WERI-Rb-1 (cell line): ENCODE data around the gene RFXANK.
A peak's percentile ranks its signal among the peaks of the same experiment; 100 is the strongest.

Source experiments
- DNase-seq: peaks from one replicate; pipeline ENCODE4 v3.0.0-alpha.2; 2020
- H3K27ac ChIP-seq: fragments of 250-450 bp; sonication (Bioruptor Pico); 2 replicates; pipeline ENCODE4 v1.5.1; 2020; ENCODE audit warnings: mild to moderate bottlenecking, moderate library complexity
- H3K27me3 ChIP-seq: fragments of 250-450 bp; sonication (Bioruptor Pico); 2 replicates; pipeline ENCODE4 v1.5.1; 2021; ENCODE audit warnings: mild to moderate bottlenecking, low read depth, moderate library complexity; ENCODE audit not compliant: insufficient read depth, severe bottlenecking
- H3K36me3 ChIP-seq: fragments of 250-450 bp; sonication (Bioruptor Pico); 2 replicates; pipeline ENCODE4 v1.5.1; 2020; ENCODE audit warnings: mild to moderate bottlenecking, moderate library complexity
- H3K4me3 ChIP-seq: 2 replicates; pipeline ENCODE4 v1.5.1; 2011; ENCODE audit warnings: low read depth, mild to moderate bottlenecking, control low read depth, low read length
- H3K9me3 ChIP-seq: fragments of 250-450 bp; sonication (Bioruptor Pico); 2 replicates; pipeline ENCODE4 v1.5.1; 2021; ENCODE audit warnings: mild to moderate bottlenecking, moderate library complexity; ENCODE audit not compliant: severe bottlenecking
- TF ChIP-seq, protein P1 (sequence below): IDR thresholded peaks from 2 replicates; pipeline ENCODE4 v1.5.1; 2011; ENCODE audit warnings: low read depth, mild to moderate bottlenecking, control low read depth, inconsistent platforms, low read length

Gene RFXANK

DNA sequence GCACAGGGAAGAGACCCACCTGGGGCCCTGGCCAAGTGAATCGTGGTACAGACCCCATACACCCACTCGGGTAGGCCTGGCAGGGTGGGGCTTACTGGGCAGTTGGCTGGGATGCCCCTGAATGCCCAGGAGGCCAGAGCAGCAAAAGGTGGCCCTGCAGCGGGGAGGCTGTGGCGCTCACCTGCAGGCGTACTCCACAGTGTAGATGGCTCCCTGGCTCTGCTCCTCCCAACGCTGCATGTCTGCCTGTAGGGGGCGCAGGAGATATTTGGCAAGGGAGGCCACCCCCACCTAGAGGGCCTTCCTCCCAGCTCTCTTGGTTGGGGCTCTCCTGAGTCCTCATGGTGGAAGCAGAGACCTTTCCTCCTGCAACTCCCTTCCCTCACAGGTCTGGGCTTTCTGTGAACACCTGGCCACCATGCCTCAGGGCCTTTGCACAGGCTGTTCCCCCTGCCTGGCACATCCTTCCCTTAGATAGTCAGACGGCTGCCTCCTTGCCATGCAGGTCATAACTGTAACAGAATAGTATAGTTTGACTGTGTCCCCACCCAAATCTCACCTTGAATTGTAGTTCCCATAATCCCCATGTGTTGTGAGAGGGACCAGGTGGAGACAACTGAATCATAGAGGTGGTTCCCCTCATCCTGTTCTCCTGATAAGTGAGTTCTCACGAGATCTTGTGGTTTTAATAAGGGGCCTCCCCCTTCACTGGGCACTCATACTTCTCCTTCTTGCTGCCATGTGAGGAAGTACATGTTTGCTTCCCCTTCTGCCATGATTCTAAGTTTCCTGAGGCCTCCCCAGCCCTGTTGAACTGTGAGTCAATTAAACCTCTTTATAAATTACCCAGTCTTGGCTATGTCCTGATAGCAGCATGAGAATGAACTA, 6.0 kb upstream of the RFXANK start:
- Histone ChIP-seq H3K36me3 (peaks cover 10% of the 10 kb centered on the region), H3K27me3 (no peaks in the 10 kb centered on the region), H3K9me3 (no peaks in the 10 kb centered on the region), H3K27ac (peak overlapping the region; percentile 2; the same call in 1 of the 2 replicates), H3K4me3 (no peak overlapping the region)
- peak; percentile 88 for DNase-seq
- TF ChIP-seq, protein P1, sequence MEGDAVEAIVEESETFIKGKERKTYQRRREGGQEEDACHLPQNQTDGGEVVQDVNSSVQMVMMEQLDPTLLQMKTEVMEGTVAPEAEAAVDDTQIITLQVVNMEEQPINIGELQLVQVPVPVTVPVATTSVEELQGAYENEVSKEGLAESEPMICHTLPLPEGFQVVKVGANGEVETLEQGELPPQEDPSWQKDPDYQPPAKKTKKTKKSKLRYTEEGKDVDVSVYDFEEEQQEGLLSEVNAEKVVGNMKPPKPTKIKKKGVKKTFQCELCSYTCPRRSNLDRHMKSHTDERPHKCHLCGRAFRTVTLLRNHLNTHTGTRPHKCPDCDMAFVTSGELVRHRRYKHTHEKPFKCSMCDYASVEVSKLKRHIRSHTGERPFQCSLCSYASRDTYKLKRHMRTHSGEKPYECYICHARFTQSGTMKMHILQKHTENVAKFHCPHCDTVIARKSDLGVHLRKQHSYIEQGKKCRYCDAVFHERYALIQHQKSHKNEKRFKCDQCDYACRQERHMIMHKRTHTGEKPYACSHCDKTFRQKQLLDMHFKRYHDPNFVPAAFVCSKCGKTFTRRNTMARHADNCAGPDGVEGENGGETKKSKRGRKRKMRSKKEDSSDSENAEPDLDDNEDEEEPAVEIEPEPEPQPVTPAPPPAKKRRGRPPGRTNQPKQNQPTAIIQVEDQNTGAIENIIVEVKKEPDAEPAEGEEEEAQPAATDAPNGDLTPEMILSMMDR, result peak; percentile 95

DNA sequence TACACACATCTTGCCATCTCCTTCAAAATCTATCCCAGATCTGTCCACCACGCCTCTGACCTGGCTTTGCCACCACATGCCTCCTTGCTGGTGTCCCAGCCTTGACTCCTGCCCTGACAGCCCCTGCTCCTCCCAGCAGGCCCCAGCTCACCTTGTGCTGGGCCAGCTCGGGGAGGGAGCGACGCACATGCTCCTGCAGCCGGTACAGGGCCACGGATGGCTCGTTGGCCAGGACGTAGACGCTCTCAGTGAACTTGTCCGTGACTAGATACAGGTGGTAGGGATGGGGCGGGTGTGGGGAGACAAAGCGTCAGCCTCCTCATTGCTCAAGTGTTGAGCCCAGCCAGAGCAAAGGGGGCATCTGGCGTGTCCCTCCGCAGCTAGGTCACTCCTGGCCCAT, 5.3 kb upstream of the RFXANK start:
- Histone ChIP-seq H3K27ac (peak overlapping the region; percentile 2; the same call in 1 of the 2 replicates), H3K36me3 (peaks cover 10% of the 10 kb centered on the region), H3K27me3 (no peaks in the 10 kb centered on the region), H3K9me3 (no peaks in the 10 kb centered on the region), H3K4me3 (no peak overlapping the region)
- TF ChIP-seq, protein P1, result no peak
- DNase-seq, result peak; percentile 31

DNA sequence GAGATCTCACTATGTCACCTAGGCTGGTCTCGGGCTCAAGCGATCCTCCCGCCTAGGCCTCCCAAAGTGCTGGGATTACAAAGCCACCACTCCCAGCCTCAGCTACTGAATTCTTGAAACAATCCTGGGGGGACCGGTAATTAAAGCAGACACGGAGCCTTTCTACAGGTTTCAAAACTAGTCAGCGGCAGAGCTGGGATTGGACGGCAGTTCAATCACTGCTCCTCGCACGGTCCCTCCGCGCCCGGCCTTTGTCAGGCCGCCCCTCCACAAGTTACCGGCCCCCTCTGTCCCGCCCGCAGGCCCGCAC, 335 bp upstream of the RFXANK start:
- Histone ChIP-seq H3K27me3 (no peaks in the 10 kb centered on the region), H3K4me3 (peak overlapping the region; percentile 98), H3K36me3 (peaks cover 14% of the 10 kb centered on the region), H3K9me3 (no peaks in the 10 kb centered on the region), H3K27ac (peak overlapping the region; percentile 97)
- TF ChIP-seq, protein P1, result no peak
- no peak for DNase-seq

DNA sequence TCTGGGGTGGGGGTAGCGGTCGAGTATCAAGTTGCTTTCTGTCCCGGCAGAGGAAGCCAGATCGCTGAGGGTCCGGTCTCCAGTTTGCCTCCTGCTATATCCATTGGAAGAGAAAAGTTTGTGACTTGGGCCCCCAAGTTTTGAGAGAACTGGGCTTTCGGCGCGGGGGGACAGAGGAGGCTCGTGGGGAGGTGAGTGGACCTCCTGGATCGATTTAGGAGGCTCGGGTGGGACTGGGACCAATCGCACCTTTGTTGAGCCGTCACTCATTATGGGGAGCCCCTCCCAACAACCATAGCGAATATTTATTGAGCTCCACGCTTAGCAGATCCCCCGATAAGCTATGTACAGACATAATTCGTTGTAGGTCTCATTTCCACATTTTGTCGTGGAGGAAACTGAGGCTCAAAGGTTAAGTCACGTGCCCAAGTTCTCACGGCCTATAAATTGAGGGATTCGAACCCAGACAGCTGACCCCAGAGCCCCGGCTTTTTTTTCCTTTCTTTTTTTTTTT, 909 bp downstream of the RFXANK start:
- H3K4me3 ChIP-seq, result peak overlapping the region; percentile 98

DNA sequence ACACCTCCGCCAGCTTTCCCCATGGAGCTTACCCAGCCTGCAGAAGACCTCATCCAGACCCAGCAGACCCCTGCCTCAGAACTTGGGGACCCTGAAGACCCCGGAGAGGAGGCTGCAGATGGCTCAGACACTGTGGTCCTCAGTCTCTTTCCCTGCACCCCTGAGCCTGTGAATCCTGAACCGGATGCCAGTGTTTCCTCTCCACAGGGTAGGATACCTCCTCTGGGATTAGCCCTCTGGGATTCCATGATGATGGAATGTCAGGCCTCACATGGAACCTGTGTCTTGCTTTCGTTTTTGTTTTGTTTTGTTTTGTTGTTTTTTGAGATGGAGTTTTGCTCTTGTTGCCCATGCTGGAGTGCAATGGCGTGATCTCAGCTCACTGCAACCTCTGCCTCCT, 1.9 kb downstream of the RFXANK start:
- no peak for DNase-seq
- H3K27me3 ChIP-seq, result no peaks in the 10 kb centered on the region
- peaks cover 33% of the 10 kb centered on the region for H3K36me3 ChIP-seq
- no peaks in the 10 kb centered on the region for H3K9me3 ChIP-seq
- TF ChIP-seq, protein P1, result no peak
- H3K4me3 ChIP-seq, result no peak overlapping the region
- no peak overlapping the region for H3K27ac ChIP-seq

More for the DNA sequence above, 909 bp downstream of the RFXANK start:
- peak overlapping the region; percentile 78 for H3K27ac ChIP-seq
- TF ChIP-seq, protein P1, result no peak
- no peaks in the 10 kb centered on the region for H3K9me3 ChIP-seq
- H3K27me3 ChIP-seq, result no peaks in the 10 kb centered on the region
- H3K36me3 ChIP-seq, result peaks cover 24% of the 10 kb centered on the region
- no peak for DNase-seq
